A673 (cell line): Measurements from ENCODE around the gene HAUS7. TPM values are rescaled to one million over a fixed set of nuclear protein-coding genes. Genes with fewer than 3 reads are reported as not detected.

ENCODE experiments used
- BruUV-seq: library from RNA; stranded (reverse); fragments of 400-500 nt; replicated peaks from 2 replicates; lab custom pipeline; 2021; lab: Mats Ljungman, UMichigan
- CTCF ChIA-PET: fragments of 300-600 bp; sonication (Branson Sonifier 250); formaldehyde crosslinking; loops from one replicate; lab custom pipeline; 2022; ENCODE audit warnings: antibody characterized with exemption; lab: Charles Lee
- POLR2A ChIA-PET: fragments of 300-600 bp; sonication (Branson Sonifier 250); formaldehyde crosslinking; loops from one replicate; lab custom pipeline; 2022; ENCODE audit warnings: antibody characterized with exemption; ENCODE audit not compliant: low non-redundant PET; lab: Charles Lee
- DNase-seq: peaks from one replicate; pipeline ENCODE4 v3.0.0-alpha.2; 2015; ENCODE audit warnings: low spot score
- H3K27ac ChIP-seq: fragments of 200-600 bp; sonication (generic); 2 replicates; pipeline ENCODE4 v1.5.1; 2016; ENCODE audit warnings: mixed run types, low read depth, mild to moderate bottlenecking, mixed read lengths, antibody characterized with exemption, low read length; ENCODE audit not compliant: poor library complexity, severe bottlenecking
- H3K27me3 ChIP-seq: fragments of 200-600 bp; sonication (generic); replicated peaks from 2 replicates; pipeline ENCODE4 v1.6.1; 2017; ENCODE audit warnings: mixed run types, low read depth, mild to moderate bottlenecking, mixed read lengths, antibody characterized with exemption, low read length; ENCODE audit not compliant: insufficient read depth, poor library complexity
- H3K36me3 ChIP-seq: fragments of 200-600 bp; sonication (generic); 2 replicates; pipeline ENCODE4 v1.6.1; 2016; ENCODE audit warnings: mixed run types, mild to moderate bottlenecking, mixed read lengths, antibody characterized with exemption, low read length; ENCODE audit not compliant: insufficient read depth, poor library complexity, severe bottlenecking
- H3K4me1 ChIP-seq: fragments of 200-600 bp; sonication (generic); 2 replicates; pipeline ENCODE4 v1.6.1; 2017; ENCODE audit warnings: mixed run types, mild to moderate bottlenecking, mixed read lengths, antibody characterized with exemption, low read length; ENCODE audit not compliant: insufficient read depth, poor library complexity, severe bottlenecking
- H3K4me3 ChIP-seq: fragments of 200-600 bp; sonication (generic); 2 replicates; pipeline ENCODE4 v1.5.1; 2016; ENCODE audit warnings: low read depth, mixed run types, mild to moderate bottlenecking, mixed read lengths, low read length; ENCODE audit not compliant: poor library complexity, severe bottlenecking
- H3K9me3 ChIP-seq: fragments of 200-600 bp; sonication (generic); 2 replicates; pipeline ENCODE4 v1.6.1; 2016; ENCODE audit warnings: mixed run types, low read depth, mild to moderate bottlenecking, mixed read lengths, antibody characterized with exemption, low read length; ENCODE audit not compliant: poor library complexity, severe bottlenecking
- EZH2 ChIP-seq: fragments of 200-600 bp; sonication (generic); IDR thresholded peaks from 2 replicates; pipeline ENCODE4 v1.6.1; 2017; ENCODE audit warnings: borderline replicate concordance, low read depth, mild to moderate bottlenecking, mixed read lengths, antibody characterized with exemption, low read length; ENCODE audit not compliant: poor library complexity, severe bottlenecking
- intact Hi-C: fragments of 100-400 bp; cut with micrococcal nuclease; formaldehyde crosslinking; loops from one replicate; pipeline ENCODE4 v1.10.0; 2022; ENCODE audit not compliant: unreplicated experiment
- total RNA-seq: library from RNA; stranded (reverse); gene quantifications from 2 replicates; pipeline ENCODE4 v1.2.3, GENCODE V29; 2021
- TF ChIP-seq, protein P1 (sequence below): fragments of 300-800, 200-600 bp; sonication (generic); conservative IDR thresholded peaks from 2 replicates; pipeline ENCODE4 v1.5.1; 2017; ENCODE audit warnings: low read depth, mild to moderate bottlenecking, antibody characterized with exemption, low read length, moderate library complexity, mixed read lengths

The HAUS7 gene
- total RNA-seq, 1 experiment from 2014 or later = 75.3 TPM

DNA sequence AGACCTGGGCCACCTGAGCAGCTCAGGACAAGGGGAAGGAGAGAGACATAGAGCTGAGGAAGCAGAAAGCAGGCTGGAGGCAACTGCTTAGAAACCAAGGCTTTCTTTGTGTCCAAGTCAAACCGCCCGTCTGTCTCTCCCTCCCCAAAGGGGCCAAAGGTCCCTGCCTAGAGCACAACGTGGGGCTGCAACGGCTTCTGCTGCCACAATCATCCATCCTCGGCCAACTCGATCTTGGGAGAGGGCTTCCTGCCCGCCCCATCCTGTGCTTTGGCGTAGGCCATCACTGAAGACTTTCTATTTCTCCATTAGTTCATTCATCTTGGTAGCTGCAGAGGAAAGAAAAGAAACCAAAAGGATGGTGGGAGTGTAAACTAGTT, 22.8 kb downstream of the HAUS7 start:
- intact Hi-C loops = no loop called here
- DNase-seq = no peak
- no peaks in the 10 kb centered on the region for H3K27me3 ChIP-seq
- CTCF ChIA-PET = no interaction called here
- H3K9me3 ChIP-seq = no peaks in the 10 kb centered on the region
- H3K27ac ChIP-seq = no peak overlapping the region
- no peaks in the 10 kb centered on the region for H3K4me1 ChIP-seq
- TF ChIP-seq, protein P1, sequence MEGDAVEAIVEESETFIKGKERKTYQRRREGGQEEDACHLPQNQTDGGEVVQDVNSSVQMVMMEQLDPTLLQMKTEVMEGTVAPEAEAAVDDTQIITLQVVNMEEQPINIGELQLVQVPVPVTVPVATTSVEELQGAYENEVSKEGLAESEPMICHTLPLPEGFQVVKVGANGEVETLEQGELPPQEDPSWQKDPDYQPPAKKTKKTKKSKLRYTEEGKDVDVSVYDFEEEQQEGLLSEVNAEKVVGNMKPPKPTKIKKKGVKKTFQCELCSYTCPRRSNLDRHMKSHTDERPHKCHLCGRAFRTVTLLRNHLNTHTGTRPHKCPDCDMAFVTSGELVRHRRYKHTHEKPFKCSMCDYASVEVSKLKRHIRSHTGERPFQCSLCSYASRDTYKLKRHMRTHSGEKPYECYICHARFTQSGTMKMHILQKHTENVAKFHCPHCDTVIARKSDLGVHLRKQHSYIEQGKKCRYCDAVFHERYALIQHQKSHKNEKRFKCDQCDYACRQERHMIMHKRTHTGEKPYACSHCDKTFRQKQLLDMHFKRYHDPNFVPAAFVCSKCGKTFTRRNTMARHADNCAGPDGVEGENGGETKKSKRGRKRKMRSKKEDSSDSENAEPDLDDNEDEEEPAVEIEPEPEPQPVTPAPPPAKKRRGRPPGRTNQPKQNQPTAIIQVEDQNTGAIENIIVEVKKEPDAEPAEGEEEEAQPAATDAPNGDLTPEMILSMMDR = no peak
- TF ChIP-seq EZH2 = no peak
- POLR2A ChIA-PET = no interaction called here
- H3K36me3 ChIP-seq = no peaks in the 10 kb centered on the region
- H3K4me3 ChIP-seq = no peak overlapping the region
- no TSS peak for BruUV-seq

DNA sequence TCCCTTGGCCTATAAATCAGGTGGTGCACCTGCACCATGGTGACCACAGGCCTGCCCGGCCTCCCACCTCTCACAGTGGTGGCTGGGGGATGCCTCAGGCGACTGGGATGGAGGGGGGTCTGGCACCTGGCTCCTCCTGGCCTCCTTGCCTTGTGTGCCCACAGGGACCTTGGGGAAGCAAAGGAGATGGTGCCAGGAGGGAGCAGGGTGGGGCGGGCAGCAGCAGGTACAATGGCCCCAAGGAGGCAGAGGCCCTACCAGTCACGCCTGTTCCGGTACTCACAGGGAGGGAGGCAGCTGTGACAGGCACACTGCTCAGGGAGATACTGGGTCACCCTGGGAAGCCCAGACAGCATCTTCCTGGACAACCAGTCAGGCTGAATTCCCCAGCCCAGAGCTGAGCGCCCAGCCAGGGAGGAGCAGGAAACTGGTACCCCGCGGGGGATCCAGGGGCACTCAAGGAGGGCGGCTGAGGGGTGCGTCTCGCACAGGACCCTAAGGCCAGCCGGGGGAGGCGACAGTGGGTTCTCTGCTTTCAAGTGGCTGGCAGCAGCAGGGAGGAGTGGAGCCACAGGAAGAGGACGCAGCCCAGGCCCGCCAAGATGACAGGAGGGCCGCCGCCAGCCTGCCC, 23.3 kb downstream of the HAUS7 start:
- BruUV-seq = no TSS peak
- ChIA-PET CTCF (no interaction called here), POLR2A (no interaction called here)

GRCh38 chrX:153446636-153446936, 23.8 kb downstream of the HAUS7 start:
- no peaks in the 10 kb centered on the region for H3K4me1 ChIP-seq
- no peaks in the 10 kb centered on the region for H3K36me3 ChIP-seq
- BruUV-seq = no TSS peak
- H3K27ac ChIP-seq = no peak overlapping the region
- ChIA-PET CTCF (no interaction called here), POLR2A (no interaction called here)
- no peak overlapping the region for H3K4me3 ChIP-seq
- no peak for DNase-seq
- intact Hi-C loops = no loop called here
- no peaks in the 10 kb centered on the region for H3K27me3 ChIP-seq
- no peak for TF ChIP-seq EZH2
- TF ChIP-seq, protein P1 = no peak
- no peaks in the 10 kb centered on the region for H3K9me3 ChIP-seq

More for the DNA sequence above, 23.3 kb downstream of the HAUS7 start:
- no peak for TF ChIP-seq EZH2
- TF ChIP-seq, protein P1 = no peak
- Histone ChIP-seq H3K36me3 (no peaks in the 10 kb centered on the region), H3K4me3 (no peak overlapping the region), H3K27ac (no peak overlapping the region), H3K27me3 (no peaks in the 10 kb centered on the region), H3K9me3 (no peaks in the 10 kb centered on the region), H3K4me1 (no peaks in the 10 kb centered on the region)
- no peak for DNase-seq
- intact Hi-C loops = no loop called here
